HUES6 (cell line): ENCODE data around the gene RGS12.

Experiments
- H3K27ac ChIP-seq: 2 replicates; pipeline ENCODE4 v1.7.0; 2013; ENCODE audit warnings: low read depth, mild to moderate bottlenecking, low read length, inconsistent platforms
- H3K27me3 ChIP-seq: 2 replicates; pipeline ENCODE4 v1.6.1; 2013; ENCODE audit warnings: low read length; ENCODE audit not compliant: control insufficient read depth, insufficient read depth
- H3K36me3 ChIP-seq: 2 replicates; pipeline ENCODE4 v1.6.1; 2013; ENCODE audit warnings: low read length; ENCODE audit not compliant: control insufficient read depth, insufficient read depth
- H3K4me1 ChIP-seq: 2 replicates; pipeline ENCODE4 v1.6.1; 2013; ENCODE audit warnings: low read length; ENCODE audit not compliant: control insufficient read depth, insufficient read depth
- H3K4me3 ChIP-seq: 2 replicates; pipeline ENCODE4 v1.5.1; 2013; ENCODE audit warnings: low read depth, low read length
- H3K9ac ChIP-seq: one replicate; pipeline ENCODE4 v1.6.1; 2013; ENCODE audit warnings: mild to moderate bottlenecking, low read length
- H3K9me3 ChIP-seq: 2 replicates; pipeline ENCODE4 v1.6.1; 2013; ENCODE audit warnings: low read depth, low read length; ENCODE audit not compliant: control insufficient read depth, insufficient read depth

RGS12 gene

DNA sequence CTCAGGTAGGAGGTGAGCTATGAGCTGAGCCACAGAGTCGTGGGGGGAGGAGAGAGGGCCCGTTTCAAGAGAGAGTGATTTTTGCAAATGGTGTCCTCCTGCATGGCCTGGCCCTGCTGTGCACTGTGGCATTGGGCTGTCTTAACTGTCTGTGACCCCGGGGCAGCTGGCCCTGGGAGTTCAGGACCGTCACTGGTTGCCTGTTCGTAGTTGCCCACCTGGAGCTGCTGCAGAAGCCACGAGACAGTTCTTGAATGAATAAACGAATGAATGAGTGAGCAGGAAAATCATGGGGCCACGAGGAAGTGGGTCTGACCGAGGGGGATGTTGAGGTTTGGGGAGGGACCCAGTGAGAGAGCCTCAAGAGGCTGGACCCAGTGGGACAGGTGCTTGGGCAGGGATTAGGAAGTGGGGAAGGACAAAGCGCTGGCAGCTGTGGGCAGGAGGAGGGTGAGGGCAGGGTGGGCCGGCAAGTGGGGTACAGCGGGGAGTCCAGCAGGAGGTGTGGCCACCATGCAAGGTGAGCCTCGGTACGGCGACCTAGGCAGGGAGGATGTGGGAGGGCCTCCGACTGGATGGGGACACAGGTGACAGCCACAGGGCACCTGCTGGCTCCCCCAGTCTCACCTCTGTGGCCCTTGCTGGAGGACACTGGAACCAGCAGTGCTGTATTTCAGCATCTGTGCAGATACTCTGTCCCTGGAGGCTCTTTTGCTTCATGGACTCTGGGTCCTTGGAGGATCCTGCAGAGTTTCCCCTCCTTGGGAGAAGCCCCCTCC is 10.2 kb downstream of the RGS12 start:
- Histone ChIP-seq H3K4me1 (peaks cover 39% of the 10 kb centered on the region), H3K27me3 (no peaks in the 10 kb centered on the region), H3K36me3 (no peaks in the 10 kb centered on the region), H3K9me3 (no peaks in the 10 kb centered on the region), H3K27ac (no peak overlapping the region), H3K4me3 (no peak overlapping the region), H3K9ac (no peak overlapping the region)

DNA sequence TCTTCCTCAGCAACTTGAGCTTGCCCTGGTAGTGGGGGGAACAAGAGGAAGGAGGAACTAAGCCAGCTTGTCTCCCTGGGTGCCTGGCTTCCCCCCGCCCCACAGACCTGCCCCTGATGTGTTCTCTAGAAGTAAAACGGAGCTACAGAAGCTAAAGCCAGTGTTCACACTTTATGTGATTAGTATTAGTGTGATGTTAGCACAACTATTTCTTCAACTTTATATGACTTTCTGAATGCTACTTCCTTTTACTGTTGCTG is 10.7 kb downstream of the RGS12 start:
- Histone ChIP-seq H3K4me1 (peaks cover 39% of the 10 kb centered on the region), H3K9me3 (no peaks in the 10 kb centered on the region), H3K36me3 (no peaks in the 10 kb centered on the region), H3K4me3 (no peak overlapping the region), H3K27ac (no peak overlapping the region), H3K27me3 (no peaks in the 10 kb centered on the region), H3K9ac (no peak overlapping the region)

DNA sequence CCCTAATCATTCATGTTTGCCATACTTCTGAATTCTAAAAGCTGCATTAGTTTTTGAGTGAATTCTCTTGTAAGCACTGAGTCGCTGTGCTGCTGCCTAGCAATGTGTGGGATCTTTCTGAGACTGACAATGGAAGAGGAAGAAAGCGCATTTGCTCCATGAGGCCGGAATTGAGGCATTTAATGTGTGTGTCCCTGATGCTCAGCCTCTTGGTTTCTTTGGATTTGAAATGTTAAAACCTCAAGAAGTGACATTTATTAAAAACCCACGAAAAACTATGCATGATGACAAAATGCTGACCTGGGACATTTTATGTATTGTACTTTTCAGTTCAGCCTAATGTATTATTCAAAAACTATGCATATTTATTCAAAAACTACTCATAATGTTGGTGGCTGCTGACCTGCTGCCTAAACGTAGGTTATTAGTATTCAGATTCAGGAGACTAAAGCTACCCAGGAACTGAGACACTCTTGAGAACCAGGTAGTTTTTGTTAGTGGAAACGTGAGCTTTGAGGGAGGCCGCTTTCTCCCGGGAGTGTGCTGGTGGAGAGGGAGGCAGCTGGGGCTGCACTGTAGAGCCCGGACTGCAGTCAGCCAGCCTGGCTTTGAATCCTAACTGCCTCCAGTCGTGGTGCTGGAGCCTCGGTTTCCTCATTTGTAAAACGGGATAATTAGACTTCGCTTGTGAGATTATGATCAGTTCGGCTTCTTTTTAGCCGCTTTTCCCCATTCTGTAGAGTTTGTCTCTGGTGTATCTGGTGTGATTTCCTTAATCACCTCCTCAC is 11.3 kb downstream of the RGS12 start:
- Histone ChIP-seq H3K27ac (no peak overlapping the region), H3K4me3 (no peak overlapping the region), H3K9me3 (no peaks in the 10 kb centered on the region), H3K27me3 (0 out of 2 replicates have a peak, but pooled peaks cover 2% of the 10 kb centered on the region), H3K36me3 (no peaks in the 10 kb centered on the region), H3K4me1 (peaks cover 38% of the 10 kb centered on the region), H3K9ac (no peak overlapping the region)

DNA sequence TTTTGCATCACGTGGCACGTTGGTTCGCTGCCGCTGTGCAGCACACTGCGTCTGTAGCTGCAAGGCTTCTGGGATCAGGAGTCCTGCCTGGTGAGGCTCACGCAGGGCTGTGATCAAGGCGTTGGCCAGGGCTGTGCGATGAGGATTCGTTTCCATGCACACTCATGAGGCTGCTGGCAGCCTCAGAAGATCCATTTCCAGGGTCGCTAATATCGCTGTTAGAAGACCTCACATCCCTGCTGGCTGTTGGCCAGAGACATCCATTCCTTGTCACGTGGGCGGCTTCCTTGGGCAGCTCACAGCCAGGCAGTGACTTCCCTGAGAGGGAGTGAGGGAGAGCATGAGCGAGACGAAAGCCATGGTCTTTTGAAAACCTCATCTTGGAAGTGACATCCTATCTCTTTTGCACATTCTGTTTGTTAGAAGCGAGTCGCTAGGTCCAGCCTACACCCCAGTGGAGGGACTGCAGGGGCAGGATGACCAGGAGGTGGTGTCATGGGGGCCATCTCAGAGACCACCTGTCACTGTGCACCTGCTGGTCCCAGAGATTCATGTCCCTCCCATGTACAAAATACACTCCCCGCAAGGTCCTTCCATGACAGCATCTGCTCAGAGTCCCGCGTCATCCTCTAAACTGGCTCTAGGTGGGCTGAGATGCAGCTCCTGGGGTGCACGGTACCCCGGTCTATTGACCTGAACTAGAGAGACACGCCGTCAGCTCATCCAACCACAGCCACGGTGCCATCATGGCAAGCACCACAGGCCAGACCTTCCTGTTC is 12.2 kb downstream of the RGS12 start:
- 0 out of 2 replicates have a peak, but pooled peaks cover 2% of the 10 kb centered on the region for H3K27me3 ChIP-seq
- no peak overlapping the region for H3K9ac ChIP-seq
- no peak overlapping the region for H3K27ac ChIP-seq
- peaks cover 29% of the 10 kb centered on the region for H3K4me1 ChIP-seq
- H3K4me3 ChIP-seq, result no peak overlapping the region
- H3K9me3 ChIP-seq, result no peaks in the 10 kb centered on the region
- H3K36me3 ChIP-seq, result no peaks in the 10 kb centered on the region

DNA sequence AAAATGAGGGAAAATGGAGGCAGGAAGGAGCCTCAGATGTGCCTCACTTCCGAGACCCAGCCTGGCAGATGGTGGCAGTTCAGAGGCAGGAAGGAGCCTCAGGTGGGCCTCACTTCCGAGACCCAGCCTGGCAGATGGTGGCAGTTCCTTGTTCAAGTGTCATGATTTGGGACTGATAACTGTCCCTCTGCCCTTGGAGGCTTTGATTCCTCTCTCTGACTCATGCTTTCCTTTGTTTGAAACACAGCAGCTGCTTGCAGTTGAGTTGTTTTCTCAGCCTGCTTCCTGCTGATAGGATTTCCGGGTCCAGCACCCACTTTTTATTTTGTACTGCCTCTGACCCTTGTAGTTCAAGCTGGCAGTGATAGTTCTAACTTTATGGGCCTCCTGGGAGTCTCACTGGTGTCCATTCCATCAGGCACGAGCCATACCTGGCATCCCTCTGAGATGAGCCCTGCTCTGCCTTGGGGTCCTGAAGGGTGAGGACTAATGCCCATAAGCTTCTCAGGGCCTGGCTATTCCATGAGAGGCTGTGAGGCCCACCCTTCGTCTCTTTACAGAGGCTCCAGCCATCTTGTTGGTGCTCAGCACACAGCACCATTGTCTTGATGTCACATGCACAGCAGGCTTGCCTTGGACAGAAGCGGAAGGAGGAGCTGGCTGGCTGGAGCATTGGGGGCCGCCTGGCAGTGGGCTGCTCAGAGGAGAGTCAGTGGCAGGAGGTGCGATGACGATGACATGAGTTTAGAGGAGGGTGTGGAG is 13.0 kb downstream of the RGS12 start:
- 0 out of 2 replicates have a peak, but pooled peaks cover 2% of the 10 kb centered on the region for H3K27me3 ChIP-seq
- H3K9ac ChIP-seq, result no peak overlapping the region

DNA sequence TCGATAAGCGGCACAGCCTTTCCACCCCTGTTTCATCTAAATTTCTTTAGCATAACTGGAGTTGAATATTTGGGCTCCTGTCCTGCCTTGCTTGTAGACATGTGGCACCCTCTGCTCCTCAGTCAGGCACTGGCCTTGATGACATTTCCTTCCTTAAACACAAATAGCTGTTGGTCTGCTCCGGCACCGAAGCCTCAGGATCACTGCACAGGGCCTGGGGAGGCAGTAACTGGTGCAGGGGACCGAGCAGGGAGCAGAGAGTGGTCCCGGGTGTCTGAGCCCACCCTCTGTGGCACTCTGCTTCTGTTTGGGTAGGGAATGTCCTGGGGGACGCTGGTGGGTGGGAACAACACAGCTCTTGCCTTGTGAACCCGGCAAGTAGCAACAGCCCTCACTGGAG is 13.6 kb downstream of the RGS12 start:
- Histone ChIP-seq H3K4me1 (peaks cover 24% of the 10 kb centered on the region), H3K27me3 (0 out of 2 replicates have a peak, but pooled peaks cover 2% of the 10 kb centered on the region), H3K9ac (no peak overlapping the region), H3K4me3 (no peak overlapping the region), H3K36me3 (no peaks in the 10 kb centered on the region), H3K27ac (no peak overlapping the region), H3K9me3 (no peaks in the 10 kb centered on the region)

More for the DNA sequence above, 13.0 kb downstream of the RGS12 start:
- Histone ChIP-seq H3K9me3 (no peaks in the 10 kb centered on the region), H3K36me3 (no peaks in the 10 kb centered on the region), H3K27ac (no peak overlapping the region), H3K4me3 (no peak overlapping the region), H3K4me1 (peaks cover 24% of the 10 kb centered on the region)

DNA sequence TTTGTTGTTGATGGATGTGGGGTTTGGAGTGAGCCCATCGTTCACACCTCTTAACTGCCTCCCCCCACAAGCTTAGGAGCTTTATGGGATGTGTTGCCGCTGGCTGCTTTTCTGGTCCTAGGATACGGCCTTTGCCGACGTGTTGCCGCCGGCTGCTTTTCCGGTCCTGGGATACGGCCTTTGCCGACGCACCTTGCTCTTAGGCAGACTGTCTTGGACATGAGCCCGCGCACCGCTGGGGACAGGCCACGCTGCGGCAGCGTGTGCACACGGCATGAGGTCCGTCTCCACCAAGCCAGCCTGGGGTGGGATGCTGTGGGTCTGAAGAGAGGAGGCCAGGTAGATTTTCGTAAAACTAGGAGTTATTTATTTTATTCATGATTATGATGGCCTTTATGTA is 14.2 kb downstream of the RGS12 start:
- Histone ChIP-seq H3K36me3 (no peaks in the 10 kb centered on the region), H3K9ac (no peak overlapping the region), H3K9me3 (no peaks in the 10 kb centered on the region), H3K4me3 (no peak overlapping the region), H3K4me1 (peaks cover 24% of the 10 kb centered on the region), H3K27me3 (0 out of 2 replicates have a peak, but pooled peaks cover 2% of the 10 kb centered on the region), H3K27ac (no peak overlapping the region)

DNA sequence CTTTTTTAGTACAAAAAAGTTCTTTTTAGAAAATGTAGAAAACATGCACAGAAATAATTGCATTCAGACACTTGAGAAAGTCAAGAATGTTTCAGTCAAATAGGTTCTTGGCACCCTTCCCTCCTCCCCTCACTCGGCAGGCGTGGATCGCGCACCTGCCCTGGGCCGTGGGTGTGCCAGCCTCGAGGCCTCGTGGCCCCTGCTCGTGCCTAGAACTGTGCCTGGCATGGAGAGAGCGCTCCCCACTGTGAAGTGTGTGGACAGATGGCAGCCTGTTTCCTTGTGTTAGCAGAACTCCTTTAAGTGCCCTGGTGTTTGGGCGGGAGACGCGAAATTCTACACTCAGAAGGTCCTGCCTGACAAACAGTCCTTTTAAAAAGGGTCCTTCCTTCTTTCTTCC is 14.7 kb downstream of the RGS12 start:
- peaks cover 24% of the 10 kb centered on the region for H3K4me1 ChIP-seq
- 0 out of 2 replicates have a peak, but pooled peaks cover 2% of the 10 kb centered on the region for H3K27me3 ChIP-seq
- no peak overlapping the region for H3K27ac ChIP-seq
- H3K36me3 ChIP-seq, result no peaks in the 10 kb centered on the region
- no peak overlapping the region for H3K9ac ChIP-seq
- no peaks in the 10 kb centered on the region for H3K9me3 ChIP-seq
- no peak overlapping the region for H3K4me3 ChIP-seq

DNA sequence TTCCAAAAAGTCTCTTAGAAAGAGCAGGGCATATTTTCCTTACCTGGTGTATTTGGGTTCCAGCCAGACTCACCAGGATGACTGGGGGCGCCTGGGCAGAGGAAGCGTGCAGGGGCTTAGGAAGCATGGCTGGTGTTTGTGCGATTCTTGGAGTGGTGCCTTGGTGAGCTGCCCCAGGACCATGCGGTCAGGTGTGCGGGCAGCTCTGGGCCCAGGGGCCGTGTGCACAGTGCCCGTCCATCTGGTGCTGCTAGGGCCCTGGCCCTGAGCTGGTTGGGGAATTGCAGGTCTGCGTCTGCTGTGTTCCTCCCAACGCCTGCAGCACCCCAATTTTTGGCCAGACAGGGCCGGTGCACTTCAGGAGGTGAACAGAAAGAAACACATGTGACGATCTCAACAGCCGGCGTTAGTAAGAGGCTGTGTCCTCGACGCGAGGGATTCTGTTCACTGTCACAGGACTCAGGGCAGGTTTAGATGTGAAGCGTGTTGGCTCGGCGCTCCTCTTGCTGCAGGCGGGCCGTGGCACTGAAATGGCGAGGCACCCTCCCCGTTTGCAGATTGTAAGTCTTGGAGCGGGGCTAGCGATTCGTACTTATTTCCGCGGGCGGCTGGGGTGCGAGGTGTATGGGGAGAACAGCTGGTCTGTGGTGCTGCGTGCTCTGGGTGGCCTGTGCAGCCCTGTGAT is 15.2 kb downstream of the RGS12 start:
- Histone ChIP-seq H3K9me3 (no peaks in the 10 kb centered on the region), H3K4me1 (peaks cover 23% of the 10 kb centered on the region), H3K9ac (no peak overlapping the region), H3K27ac (no peak overlapping the region), H3K27me3 (0 out of 2 replicates have a peak, but pooled peaks cover 2% of the 10 kb centered on the region), H3K36me3 (no peaks in the 10 kb centered on the region), H3K4me3 (no peak overlapping the region)

DNA sequence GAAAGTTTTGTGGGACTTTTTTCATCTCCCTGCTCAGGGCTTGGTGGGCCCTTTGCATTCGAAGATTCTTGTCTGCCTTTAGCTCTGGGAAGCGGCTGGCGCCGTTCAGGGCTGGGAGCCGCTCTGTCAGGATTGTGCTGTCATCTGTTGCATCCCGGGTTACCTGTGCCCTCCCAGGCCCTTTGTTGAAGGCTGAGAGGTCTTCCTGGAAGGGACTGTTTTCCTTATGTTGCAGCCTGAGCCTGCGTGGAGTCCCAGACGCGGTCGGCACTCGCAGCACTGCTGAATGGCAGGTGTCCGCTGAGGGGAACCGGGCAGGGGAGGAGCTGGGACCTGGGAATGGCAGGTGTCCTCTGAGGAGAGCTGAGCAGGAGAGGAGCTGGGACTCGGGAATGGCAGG is 15.9 kb downstream of the RGS12 start:
- H3K36me3 ChIP-seq, result no peaks in the 10 kb centered on the region
- H3K27me3 ChIP-seq, result 0 out of 2 replicates have a peak, but pooled peaks cover 2% of the 10 kb centered on the region
- H3K27ac ChIP-seq, result no peak overlapping the region
- no peak overlapping the region for H3K9ac ChIP-seq
- H3K9me3 ChIP-seq, result no peaks in the 10 kb centered on the region
- peaks cover 17% of the 10 kb centered on the region for H3K4me1 ChIP-seq
- no peak overlapping the region for H3K4me3 ChIP-seq
